HG02970 (cell line): ENCODE data around the gene FOXA3.

Experiments used
- ATAC-seq: cut with Tn5 transposase; IDR thresholded peaks from one replicate; pipeline ENCODE4 v1.9.1; 2021; ENCODE audit warnings: mild to moderate bottlenecking, moderate library complexity, moderate number of reproducible peaks; ENCODE audit not compliant: unreplicated experiment, low FRiP score

The FOXA3 gene

DNA sequence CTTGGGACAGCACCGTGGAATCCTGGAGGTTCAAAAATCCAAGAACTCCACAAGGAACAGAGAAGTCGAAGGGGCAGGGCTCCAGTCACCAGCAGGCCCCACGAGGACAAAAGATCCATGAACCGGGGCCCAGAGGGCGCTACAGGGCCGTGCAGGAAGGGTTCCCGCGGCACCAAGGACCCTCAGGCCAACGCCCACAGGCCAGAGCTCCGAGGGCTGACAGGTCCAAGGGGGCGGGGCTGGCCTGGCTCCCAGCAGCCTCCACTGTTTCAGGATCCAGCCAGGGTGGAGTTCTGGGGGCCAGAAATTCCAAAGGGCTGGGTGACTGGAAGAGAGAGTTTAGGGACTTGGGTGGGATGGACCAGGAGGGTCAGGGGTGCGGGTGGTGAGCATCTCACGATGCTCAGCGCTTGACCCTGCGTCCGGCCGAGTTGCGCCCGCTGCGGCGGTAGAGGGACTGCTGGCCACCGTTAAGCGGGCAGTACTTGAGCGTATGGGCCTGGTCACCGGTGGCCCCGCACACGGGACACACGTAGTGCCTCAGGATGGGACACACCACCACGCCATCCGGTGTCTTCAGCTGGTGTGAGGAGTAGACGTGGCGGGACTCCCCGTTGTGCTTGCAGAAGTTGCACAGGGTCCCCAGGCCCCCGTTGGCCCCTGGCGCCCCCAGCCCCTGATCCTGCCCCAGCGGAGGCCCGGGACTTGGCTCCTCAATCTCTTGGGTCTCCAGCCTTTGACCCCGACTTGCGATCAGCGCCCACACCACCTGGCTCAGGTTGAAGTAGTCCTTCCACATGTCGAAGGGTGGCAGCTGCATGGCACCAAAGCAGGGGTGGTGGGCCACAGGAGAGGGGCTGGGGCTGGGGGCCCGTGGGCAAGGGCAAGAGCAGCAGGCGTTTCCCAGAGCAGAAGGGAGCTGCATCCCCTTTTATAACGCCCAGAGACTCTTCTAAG lies 50.0 kb downstream of the FOXA3 start, which contains the start of gene NANOS2:
TSS of gene NANOS2 (minus strand) at position 905 of the 957 bp plus-strand sequence. CDS start at position 820, 85 bp downstream.
- no peak for ATAC-seq

DNA sequence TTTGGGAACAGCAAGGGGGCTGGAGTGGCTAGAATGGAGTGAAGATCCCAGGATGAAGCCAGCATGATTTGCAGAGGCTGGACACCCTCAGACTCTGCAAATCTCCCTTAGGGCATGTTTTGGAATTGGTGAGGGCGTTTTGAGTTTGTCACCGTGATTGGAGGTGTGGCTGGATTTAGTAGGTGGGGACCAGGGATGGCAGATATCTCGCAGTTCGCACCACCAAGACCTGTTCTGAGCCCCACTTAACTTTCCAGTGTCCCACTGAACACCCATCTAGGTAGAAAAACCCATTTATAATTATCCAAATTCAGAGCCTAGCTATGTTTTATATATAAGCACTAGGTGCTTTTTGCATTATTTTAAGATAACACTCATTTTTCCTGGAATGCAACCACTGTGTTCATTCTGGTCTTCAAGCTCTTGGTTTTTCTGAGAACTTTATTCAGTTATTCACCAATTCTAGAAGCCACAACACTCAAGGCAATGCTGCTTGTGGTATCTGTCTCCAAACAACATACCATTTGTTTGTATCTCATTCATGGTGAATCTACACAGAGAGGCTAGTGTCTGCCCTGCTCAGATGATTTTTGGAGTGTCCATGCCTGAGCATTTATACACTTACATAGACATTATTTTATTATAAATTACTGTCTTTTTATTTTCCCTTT lies 53.4 kb downstream of the FOXA3 start:
- ATAC-seq = no peak

GRCh38 chr19:45918721-45919120 lies 54.6 kb downstream of the FOXA3 start:
- no peak for ATAC-seq

DNA sequence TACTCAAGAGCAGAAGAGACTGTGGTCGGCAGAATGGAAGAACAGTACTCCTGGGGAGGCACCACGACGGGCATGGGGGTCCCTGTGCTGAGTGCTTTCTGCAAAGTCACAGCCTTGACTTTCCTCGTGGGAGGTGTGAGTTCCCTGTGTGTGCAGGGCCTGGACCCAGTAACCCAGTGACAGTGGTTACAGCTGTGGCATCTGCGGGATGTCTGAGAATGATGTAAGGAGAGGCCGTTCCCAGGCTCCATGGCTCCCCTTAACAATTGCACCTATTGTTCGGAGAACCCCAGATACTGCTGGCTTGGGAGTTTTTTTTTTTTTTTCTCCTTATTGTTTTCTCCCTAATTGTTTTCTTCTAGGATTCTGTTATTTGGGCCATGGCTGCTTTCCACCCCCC lies 55.6 kb downstream of the FOXA3 start:
- no peak for ATAC-seq

GRCh38 chr19:45920458-45920857 lies 56.3 kb downstream of the FOXA3 start:
- ATAC-seq = no peak

DNA sequence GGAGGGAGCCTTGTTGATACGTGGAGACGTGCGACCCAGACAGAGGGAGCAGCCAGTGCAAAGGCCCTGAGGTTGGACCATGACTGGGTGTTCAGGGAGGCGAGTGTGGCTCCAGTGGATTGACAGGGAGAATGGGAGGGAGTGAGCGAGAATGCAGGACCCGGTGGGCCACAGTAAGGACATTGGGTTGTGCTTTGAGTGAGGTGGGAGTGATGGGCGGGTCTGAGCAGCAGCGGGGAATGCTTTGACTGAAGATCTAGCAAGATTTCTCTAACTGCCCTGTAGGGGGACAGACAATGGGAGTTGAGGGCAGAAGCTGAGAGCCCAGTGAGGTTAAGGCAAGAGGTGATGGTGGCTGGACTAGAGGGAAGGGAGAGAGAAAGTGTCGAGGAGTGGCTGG lies 58.2 kb downstream of the FOXA3 start:
- no peak for ATAC-seq
